ENCODE data around the gene YKT6.

Gene YKT6

DNA sequence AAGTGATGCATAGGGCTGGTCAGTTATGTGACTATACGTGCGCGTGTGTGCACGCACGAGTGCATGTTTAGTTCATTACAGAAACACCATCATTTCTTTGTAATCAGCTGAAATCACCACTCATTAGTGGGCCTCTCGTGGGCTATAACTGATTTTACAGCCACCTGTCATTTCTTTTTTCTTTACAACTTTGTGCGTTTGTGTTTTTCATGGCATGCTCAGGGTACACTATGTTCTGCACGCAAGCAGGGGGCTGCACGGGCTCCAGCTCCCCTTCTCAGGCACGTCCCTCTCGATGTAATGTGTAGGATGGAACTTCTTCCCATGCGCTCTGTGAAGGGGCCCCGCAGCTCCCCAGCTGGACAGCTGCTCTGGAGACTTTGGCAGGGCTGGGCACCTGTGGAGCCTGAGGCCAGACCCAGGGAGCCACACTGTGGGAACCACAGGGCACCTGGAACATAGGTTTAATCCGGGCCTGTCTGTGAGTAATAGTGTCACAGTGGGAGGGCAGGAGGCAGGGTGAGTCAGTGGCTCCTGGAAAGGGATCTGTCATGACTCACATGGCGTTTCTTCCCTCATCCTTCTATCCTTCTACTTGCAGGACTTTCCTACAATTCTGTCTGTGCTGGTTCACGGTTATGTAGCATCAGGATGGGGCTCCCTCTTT, 16.4 kb upstream of the YKT6 start:
- Mint-ChIP-seq H3K9me3 (no peaks in the 10 kb centered on the region), H3K4me1 (peaks cover 5% of the 10 kb centered on the region), H3K27me3 (peaks cover 4% of the 10 kb centered on the region), H3K4me3 (no peak overlapping the region), H3K27ac (no peak overlapping the region), H3K36me3 (no peaks in the 10 kb centered on the region)
- no peak for ATAC-seq

DNA sequence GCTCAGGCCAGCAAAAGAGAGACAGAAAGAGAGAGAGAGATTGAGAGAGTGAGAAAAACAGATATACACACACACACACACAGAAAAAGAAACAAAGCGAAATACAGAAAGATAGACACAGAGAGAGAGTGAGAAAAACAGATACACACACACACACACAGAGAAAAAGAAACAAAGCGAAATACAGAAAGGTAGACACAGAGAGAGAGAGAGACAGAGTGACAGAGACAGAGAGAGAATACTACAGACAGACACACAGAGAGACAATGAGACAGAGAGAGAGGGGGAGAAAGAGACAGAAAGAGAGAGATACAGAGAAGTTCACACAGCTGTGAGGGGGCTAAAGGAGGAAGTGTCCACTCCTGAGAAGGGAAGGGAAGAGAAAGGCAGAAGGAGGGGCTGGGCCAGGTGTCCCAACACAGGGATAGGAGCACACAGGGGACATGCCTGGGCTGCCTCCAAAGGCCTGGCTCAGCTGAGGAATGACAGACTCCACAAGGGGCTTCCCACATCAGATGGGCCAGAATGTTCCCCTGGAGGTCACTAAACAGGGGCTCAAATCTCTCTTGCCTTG, 15.8 kb upstream of the YKT6 start:
- no peaks in the 10 kb centered on the region for H3K27me3 Mint-ChIP-seq
- peak; percentile 31 for ATAC-seq
- no peak overlapping the region for H3K4me3 Mint-ChIP-seq
- no peaks in the 10 kb centered on the region for H3K9me3 Mint-ChIP-seq
- no peak overlapping the region for H3K27ac Mint-ChIP-seq
- peaks cover 5% of the 10 kb centered on the region for H3K4me1 Mint-ChIP-seq
- no peaks in the 10 kb centered on the region for H3K36me3 Mint-ChIP-seq

DNA sequence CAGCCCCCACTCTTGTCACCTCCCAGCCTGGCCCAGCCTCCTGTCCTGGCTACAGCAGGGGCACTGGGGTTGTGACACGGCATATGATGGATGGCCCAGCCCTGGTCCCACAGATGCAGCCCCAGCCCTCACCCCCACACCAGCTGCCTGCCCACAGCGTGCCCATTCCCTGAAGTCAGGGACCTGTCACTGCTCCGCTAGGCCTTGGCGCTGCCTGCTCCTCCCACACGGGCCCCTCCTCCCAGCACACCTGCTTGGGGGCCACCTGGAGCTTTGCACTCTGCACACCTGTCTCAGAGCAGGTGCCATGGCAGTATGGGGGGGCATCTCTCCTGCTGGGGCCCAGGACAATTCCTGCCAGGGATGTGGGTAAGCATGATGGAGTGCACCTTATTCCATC, 15.0 kb upstream of the YKT6 start:
- Mint-ChIP-seq H3K4me3 (no peak overlapping the region), H3K36me3 (no peaks in the 10 kb centered on the region), H3K9me3 (no peaks in the 10 kb centered on the region), H3K27ac (no peak overlapping the region), H3K4me1 (peaks cover 5% of the 10 kb centered on the region), H3K27me3 (no peaks in the 10 kb centered on the region)
- peak; percentile 37 for ATAC-seq

DNA sequence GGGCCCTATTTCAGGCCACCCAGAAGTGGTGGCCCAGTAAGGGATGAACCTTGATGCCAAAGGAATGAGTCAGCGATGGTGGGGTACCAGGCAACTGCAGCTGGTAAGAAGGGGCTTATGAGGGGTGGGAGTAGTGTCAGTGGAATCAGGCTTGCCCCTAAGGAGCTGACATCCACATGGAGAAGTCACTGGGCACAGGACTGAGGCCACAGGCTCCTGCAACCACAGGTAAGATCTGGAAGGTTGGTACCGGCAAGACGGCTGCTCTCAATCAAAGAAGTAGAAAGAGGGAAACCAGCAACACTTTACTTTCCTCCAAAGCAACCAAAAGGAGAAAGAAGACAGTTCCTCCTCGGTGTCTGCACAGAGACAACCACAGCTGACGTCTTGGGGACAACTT, 14.0 kb upstream of the YKT6 start:
- H3K36me3 Mint-ChIP-seq = no peaks in the 10 kb centered on the region
- no peaks in the 10 kb centered on the region for H3K27me3 Mint-ChIP-seq
- peaks cover 5% of the 10 kb centered on the region for H3K4me1 Mint-ChIP-seq
- H3K27ac Mint-ChIP-seq = no peak overlapping the region
- H3K4me3 Mint-ChIP-seq = no peak overlapping the region
- no peaks in the 10 kb centered on the region for H3K9me3 Mint-ChIP-seq
- no peak for ATAC-seq

DNA sequence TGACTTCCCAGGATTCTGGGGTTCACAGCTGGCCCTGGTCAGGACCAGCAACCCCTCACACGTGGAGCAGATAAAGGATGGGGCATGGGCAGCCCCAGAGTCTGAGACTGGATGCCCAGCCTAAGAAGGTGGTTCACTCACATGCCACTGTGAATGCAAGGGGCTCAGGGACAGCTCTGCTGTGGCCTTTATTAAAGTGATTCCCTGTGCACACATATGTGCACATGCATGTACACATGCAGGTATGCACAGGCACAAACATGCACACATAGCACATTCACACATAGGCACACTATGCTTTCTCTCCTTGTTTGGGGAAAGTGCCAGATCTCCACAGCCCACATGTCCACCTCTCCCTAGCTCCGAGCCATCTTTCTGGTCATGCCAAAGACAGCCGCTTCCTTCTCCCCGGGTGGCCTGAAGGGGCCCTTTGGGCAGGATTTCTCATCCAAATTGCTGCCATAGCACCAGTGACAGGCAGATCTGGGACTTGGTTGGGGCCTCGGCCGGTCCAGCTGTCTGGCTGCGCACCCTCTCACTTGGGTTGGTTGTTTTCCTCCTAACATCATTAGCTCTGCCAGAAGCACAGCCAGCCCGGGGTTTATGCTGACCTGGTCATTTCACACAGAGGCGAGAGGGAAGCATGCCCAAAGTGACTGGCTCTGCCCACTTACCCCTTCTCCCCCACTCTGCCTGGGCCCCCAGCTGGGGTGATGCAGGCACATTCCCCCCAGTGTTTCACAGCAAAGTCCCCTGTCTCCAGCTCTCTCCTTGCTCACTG, 13.0 kb upstream of the YKT6 start:
- ATAC-seq = no peak
- Mint-ChIP-seq H3K27ac (no peak overlapping the region), H3K27me3 (peaks cover 8% of the 10 kb centered on the region), H3K4me1 (peaks cover 5% of the 10 kb centered on the region), H3K36me3 (no peaks in the 10 kb centered on the region), H3K4me3 (no peak overlapping the region), H3K9me3 (no peaks in the 10 kb centered on the region)

DNA sequence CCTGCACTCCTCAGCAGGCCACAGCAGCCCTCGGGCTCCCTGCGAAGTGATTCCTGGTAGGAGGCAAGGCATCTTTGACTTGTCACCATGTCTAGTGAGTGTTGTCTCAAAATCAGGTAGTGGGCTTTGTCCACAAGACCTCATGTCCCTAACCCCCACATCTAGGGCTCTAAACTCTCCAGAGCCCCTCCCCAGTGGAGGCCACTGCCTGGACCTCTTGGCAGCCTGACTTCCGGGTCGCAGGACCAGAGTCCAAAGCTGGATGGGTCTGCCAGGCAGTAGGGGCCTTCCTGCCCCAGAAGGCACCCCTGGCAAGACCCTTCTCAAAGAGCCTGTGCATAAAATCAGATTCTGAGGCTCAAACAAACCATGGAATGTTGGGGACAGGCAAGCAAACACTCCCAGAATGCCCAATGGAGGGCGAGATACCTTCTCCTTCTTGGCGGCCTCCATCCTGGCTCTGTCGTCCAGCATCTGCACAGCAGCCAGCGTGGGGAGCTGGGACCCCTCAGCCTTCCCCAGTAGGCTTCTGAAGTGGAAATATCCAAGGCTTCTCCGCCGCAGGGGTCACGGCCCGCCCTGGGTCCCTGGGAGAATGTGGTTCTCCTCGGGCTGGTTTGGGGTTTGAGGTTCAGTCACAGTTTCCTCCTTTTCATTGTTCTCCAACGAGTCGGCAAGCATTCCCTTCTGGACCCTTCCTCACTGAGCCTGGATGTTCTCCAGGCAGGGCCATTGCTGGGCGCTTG, 12.1 kb upstream of the YKT6 start:
- peaks cover 5% of the 10 kb centered on the region for H3K4me1 Mint-ChIP-seq
- H3K9me3 Mint-ChIP-seq = no peaks in the 10 kb centered on the region
- no peak overlapping the region for H3K27ac Mint-ChIP-seq
- no peak overlapping the region for H3K4me3 Mint-ChIP-seq
- H3K27me3 Mint-ChIP-seq = peaks cover 12% of the 10 kb centered on the region
- no peak for ATAC-seq
- no peaks in the 10 kb centered on the region for H3K36me3 Mint-ChIP-seq

DNA sequence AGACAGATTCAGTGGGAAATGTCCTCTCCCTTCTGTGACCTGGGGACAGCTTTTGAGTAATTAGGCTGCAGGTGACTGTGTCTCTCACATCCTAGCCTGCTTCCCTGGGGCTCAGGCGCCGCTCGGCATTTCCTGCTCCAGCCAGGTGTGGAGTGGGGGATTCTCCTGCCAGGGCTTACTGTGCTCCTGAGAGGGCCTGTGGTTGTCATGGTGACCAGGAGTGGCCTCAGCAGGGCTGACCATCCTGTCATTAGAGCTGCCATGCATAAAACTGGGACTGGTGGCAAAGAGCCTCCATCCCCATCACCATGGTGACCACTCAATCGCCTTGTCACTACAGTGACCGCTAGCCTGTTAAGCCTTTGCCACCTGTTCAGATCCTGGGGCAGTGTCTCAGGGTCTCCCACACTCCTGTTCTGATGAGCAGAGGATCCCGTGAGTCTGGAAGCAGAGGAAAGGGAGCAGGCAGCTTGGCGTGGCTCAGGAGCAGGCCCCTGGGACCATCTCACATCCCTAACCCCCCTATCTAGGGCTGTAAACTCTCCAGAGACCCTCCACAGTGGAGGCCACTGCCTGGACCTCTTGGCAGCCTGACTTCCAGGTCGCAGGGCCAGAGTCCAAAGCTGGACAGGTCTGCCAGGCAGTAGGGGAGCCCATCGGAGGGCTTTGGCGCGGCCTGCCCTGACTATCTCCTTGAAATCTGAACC, 11.3 kb upstream of the YKT6 start, which contains the start of gene GCK:
TSS of gene GCK (minus strand) at position 154 of the 707 bp plus-strand sequence. CDS start 486 bp downstream, outside the sequence.
- no peaks in the 10 kb centered on the region for H3K36me3 Mint-ChIP-seq
- H3K4me3 Mint-ChIP-seq = no peak within 1 kb of the TSS
- H3K27ac Mint-ChIP-seq = no peak within 1 kb of the TSS
- ATAC-seq = no peak
- H3K9me3 Mint-ChIP-seq = no peaks in the 10 kb centered on the region
- peaks cover 5% of the 10 kb centered on the region for H3K4me1 Mint-ChIP-seq
- peaks cover 18% of the 10 kb centered on the region for H3K27me3 Mint-ChIP-seq

DNA sequence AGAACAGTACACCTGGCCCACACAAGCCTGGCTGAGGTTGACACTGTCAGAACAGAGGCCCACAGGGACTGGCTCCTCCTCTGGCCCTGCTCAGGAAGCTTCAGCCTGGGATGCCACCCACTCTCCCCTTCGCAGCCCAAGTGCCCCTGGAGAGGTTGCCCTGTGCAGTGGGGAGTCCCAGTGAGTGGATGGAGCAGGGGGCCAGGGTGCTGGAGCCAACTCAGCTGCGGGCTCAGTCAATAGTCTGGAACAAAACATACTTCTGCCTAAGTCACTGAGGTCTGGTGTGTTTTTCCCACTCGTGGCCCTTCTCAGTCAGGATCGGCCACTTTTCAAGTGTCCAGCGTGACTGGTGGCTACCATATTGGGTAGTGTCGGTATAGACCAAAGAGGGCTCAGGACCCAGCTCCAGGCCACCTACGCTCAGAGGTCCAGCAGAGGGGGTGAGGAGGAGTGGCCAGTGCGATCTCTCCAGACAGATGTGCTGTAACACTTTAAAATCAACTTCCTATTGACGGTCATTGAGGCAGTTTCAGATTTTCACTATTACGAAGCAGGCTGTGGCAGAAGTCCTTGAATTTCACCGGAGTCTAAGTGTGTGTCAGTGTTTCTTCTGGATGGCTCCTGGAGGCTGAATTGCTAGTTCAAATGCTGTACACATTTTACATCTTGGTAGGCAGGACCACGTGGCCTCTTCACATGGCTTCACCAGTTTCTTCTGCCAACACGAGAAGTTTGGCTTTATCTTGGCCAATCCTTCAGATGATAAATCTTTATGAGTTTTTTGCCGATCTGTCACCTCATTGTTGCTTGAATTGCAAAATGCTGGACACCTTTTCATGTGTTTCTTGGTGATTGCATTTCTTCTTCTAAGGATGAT, 10.5 kb upstream of the YKT6 start:
- Mint-ChIP-seq H3K4me1 (peaks cover 5% of the 10 kb centered on the region), H3K4me3 (no peak overlapping the region), H3K27ac (no peak overlapping the region), H3K27me3 (peaks cover 18% of the 10 kb centered on the region), H3K9me3 (no peaks in the 10 kb centered on the region), H3K36me3 (no peaks in the 10 kb centered on the region)
- ATAC-seq = no peak

DNA sequence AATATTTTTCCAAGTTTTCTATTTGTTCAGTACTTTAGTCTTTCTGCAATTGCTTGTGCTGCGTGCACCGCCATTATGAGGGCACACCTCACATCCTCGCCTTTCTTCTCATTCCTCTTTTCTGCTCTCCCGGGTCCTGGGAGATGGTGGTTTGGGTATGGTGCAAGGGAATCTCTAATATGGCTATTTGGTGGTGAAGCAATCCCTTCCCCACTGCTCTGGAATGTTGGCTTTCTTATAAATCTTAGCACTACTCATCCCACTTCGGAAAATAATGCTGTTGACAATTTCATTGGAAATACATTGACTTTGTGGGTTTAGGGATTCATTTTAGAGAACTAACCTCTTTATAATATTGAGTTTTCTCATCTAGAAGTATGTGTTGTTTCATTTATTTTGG, 9.6 kb upstream of the YKT6 start:
- H3K27me3 Mint-ChIP-seq = peaks cover 18% of the 10 kb centered on the region
- ATAC-seq = no peak
- no peaks in the 10 kb centered on the region for H3K36me3 Mint-ChIP-seq
- H3K9me3 Mint-ChIP-seq = no peaks in the 10 kb centered on the region
- peaks cover 7% of the 10 kb centered on the region for H3K4me1 Mint-ChIP-seq
- H3K27ac Mint-ChIP-seq = no peak overlapping the region
- no peak overlapping the region for H3K4me3 Mint-ChIP-seq

DNA sequence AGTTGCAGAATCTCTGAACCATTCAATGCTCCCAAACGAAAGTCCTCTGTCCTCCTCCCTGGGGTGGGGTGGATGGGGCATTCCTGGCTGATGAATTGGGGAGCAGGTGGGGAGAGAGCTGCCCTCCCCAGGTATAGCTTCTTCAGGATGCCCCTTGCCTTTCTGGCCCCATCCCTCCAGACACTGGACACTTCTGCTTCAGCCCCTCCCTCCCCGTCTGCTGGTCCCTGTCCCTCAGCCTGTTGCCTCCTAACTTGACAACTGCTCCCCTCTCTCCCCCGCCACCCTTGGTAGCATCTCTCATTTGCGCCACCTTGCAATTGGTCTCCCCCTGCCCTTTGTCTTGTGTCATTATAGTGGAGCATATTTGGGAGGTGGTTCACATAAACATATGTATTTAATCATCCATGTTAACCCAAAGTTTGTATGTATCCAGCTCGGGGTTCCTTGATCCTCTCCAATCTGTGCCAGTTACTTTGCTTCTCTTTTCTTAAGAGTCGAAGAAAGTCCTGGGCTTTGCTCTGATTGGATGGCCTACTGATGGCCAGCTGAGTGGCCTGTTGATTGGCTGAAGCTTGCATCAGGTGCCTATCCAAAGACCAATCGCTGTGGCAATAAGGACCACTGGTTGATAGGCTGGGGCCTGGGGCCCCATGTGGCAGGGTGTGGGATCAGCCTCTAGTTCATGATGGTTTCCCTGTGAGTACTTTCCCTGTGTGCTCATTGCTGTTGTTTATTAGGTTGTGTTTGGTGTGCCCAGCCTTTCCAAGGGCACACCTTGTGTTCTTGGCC, 7.6 kb upstream of the YKT6 start:
- peaks cover 7% of the 10 kb centered on the region for H3K4me1 Mint-ChIP-seq
- H3K27me3 Mint-ChIP-seq = peaks cover 18% of the 10 kb centered on the region
- H3K9me3 Mint-ChIP-seq = no peaks in the 10 kb centered on the region
- no peaks in the 10 kb centered on the region for H3K36me3 Mint-ChIP-seq
- no peak overlapping the region for H3K27ac Mint-ChIP-seq
- H3K4me3 Mint-ChIP-seq = no peak overlapping the region
- ATAC-seq = no peak

DNA sequence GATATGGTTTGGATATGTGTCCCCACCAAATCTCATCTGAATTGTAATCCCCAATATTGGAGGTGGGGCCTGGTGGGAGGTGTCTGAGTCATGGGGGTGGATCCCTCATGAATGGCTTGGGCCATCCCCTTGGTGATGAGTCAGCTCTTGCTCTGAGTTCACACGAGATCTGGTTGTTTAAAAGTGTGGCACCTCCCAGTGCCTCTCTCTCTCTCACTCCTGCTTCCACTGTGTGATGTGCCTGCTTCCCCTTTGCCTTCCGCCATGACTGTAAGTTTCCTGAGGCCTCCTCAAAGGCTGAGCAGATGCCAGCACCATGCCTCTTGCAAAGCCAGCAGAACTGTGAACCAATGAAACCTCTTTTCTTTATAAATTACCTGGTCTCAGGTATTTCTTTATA, 6.7 kb upstream of the YKT6 start:
- no peak overlapping the region for H3K27ac Mint-ChIP-seq
- no peak for ATAC-seq
- H3K9me3 Mint-ChIP-seq = no peaks in the 10 kb centered on the region
- H3K36me3 Mint-ChIP-seq = no peaks in the 10 kb centered on the region
- no peak overlapping the region for H3K4me3 Mint-ChIP-seq
- H3K27me3 Mint-ChIP-seq = peaks cover 18% of the 10 kb centered on the region
- H3K4me1 Mint-ChIP-seq = peaks cover 7% of the 10 kb centered on the region

DNA sequence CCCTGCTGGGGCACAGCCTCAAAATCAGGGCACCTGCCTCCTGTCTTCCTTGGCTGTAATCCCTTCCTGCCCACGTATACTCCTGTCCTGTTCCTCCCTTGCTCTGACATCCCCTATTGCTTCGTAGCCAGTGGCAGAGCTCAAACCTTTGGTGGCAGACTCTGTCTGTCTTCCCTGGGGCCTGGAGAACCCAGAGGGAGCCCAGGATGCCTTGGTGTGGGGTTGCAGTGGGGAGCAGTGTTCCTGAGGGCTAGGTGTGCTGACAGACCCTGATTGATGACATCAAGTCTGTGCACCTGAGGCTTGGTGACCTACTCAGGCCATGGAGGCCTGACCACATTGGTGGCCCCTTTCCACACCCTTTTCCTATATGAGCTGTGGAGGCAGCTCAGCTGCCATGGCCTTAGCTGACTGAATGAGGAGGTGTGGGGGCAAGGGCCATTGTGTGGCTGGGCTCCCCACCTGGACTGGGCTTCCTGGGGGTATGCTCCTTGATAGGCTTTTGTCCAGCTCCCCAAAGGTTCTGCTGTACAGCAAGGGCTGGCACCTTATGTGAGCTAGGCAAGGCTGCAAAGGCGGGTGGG, 6.1 kb upstream of the YKT6 start:
- no peaks in the 10 kb centered on the region for H3K36me3 Mint-ChIP-seq
- H3K27ac Mint-ChIP-seq = no peak overlapping the region
- no peak overlapping the region for H3K4me3 Mint-ChIP-seq
- peaks cover 18% of the 10 kb centered on the region for H3K27me3 Mint-ChIP-seq
- no peak for ATAC-seq
- H3K4me1 Mint-ChIP-seq = peaks cover 7% of the 10 kb centered on the region
- no peaks in the 10 kb centered on the region for H3K9me3 Mint-ChIP-seq

DNA sequence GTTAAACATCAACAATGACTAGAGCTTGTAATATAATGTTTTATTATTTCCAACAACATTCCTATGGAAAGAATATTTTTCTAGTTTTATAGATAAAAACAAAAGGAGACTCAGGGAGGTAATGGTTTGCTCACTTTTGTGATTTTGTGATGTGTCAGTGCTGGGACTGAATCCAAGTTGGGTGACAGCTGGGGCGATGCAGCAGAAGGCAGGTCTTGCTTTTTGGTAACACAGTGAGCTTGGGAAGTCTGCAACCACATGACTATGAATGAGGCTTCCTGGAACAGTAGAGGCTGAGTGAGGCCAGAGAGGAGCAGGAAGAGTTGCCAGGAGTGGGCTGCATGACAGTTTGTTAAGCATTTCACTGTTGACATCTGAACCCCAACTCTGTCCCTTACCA, 4.9 kb upstream of the YKT6 start:
- Mint-ChIP-seq H3K36me3 (no peaks in the 10 kb centered on the region), H3K4me3 (no peak overlapping the region), H3K4me1 (peaks cover 7% of the 10 kb centered on the region), H3K27me3 (peaks cover 18% of the 10 kb centered on the region), H3K27ac (no peak overlapping the region), H3K9me3 (no peaks in the 10 kb centered on the region)
- ATAC-seq = no peak

Data from stimulated activated memory B cell treated with anti-CD40 and anti-IgM and Interleukin-4, amounts not matched to agents 10 μg/mL and 1 μg/mL and 100 μg/mL, for 72 hours (primary cell).